HG03460 (cell line): Measurements from ENCODE around the gene DUSP9.
"Not testable (repeated sequence)": the region's sequence is repeated elsewhere in the genome, so short reads cannot be mapped to it uniquely, and the experiment has no call there.

Experiments used
- ATAC-seq: cut with Tn5 transposase; IDR thresholded peaks from one replicate; pipeline ENCODE4 v1.9.1; 2021; ENCODE audit not compliant: unreplicated experiment

Gene DUSP9

GRCh38 chrX:153646620-153647373 lies at the start of gene DUSP9:
TSS of gene DUSP9 (plus strand) at chrX:153647203. CDS start at chrX:153647954, 751 bp downstream.
- ATAC-seq: no peak

GRCh38 chrX:153598541-153599191 lies 48.3 kb upstream of the DUSP9 start, which contains the start of gene CCNQ:
TSS of gene CCNQ (minus strand) at chrX:153599139. CDS start at chrX:153599073, 66 bp downstream.
- peak; percentile 56 for ATAC-seq

GRCh38 chrX:153599192-153600031 lies 47.6 kb upstream of the DUSP9 start:
- peak; percentile 79 for ATAC-seq

- ATAC-seq: no peak
Measured at GRCh38 chrX:153600032-153600373, 47.0 kb upstream of the DUSP9 start.

GRCh38 chrX:153600921-153601320 lies 46.1 kb upstream of the DUSP9 start:
- no peak for ATAC-seq

- no peak for ATAC-seq
Measured at GRCh38 chrX:153601511-153602110, 45.4 kb upstream of the DUSP9 start.

GRCh38 chrX:153602601-153603000 lies 44.4 kb upstream of the DUSP9 start:
- ATAC-seq: no peak

- no peak for ATAC-seq
Measured at GRCh38 chrX:153603131-153603656, 43.8 kb upstream of the DUSP9 start.

GRCh38 chrX:153604666-153605380 lies 42.2 kb upstream of the DUSP9 start:
- not testable (repeated sequence) for ATAC-seq

- ATAC-seq: no peak
Measured at GRCh38 chrX:153606503-153606902, 40.5 kb upstream of the DUSP9 start.

- ATAC-seq: no peak
Measured at GRCh38 chrX:153608376-153608775, 38.6 kb upstream of the DUSP9 start.

GRCh38 chrX:153608806-153609205 lies 38.2 kb upstream of the DUSP9 start:
- ATAC-seq: no peak

- ATAC-seq: no peak
Measured at GRCh38 chrX:153609917-153610835, 36.8 kb upstream of the DUSP9 start.

- ATAC-seq: no peak
Measured at GRCh38 chrX:153610836-153611213, 36.2 kb upstream of the DUSP9 start.

GRCh38 chrX:153611298-153612095 lies 35.5 kb upstream of the DUSP9 start:
- ATAC-seq: no peak

- no peak for ATAC-seq
Measured at GRCh38 chrX:153612413-153612812, 34.6 kb upstream of the DUSP9 start.

- no peak for ATAC-seq
Measured at GRCh38 chrX:153614818-153615217, 32.2 kb upstream of the DUSP9 start.

- ATAC-seq: no peak
Measured at GRCh38 chrX:153620576-153620975, 26.4 kb upstream of the DUSP9 start.
